Measurements from ENCODE around the gene NOP16.

NOP16 gene

DNA sequence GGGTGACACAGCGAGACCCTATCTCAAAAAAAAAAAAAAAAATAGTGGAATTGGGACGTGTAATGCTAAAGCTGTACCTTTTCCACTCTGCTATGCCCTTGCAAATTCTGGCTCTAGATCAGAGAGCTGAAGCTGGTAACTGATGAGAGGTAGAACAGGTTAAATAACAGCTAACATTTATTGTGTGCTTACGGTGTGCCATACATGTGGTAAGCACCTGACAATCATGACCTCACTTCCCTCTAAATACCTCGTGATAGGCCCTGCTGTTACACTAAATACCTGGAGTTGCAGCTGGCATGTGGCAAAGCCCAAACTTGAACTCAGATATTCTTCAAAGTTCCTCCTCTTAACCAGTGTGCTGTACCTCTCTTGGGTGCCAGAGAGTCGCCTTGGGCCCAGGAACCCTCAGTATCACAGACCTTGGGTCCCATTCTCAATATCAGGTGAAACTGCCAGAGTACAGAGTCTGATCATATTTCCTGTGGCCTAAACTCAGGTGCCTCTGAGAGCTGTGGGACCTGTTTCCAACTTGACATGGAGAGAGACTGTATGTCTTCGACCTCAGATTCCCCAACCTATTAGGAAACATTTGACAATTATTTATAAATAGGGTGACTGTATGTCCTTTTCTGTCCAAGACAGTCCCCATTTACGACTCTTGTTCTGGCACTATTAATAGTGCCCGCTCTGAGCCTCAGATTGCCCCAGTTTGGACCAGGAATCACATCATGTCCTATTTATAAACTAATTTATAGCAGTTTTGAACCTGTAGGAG, 18.3 kb downstream of the NOP16 start:
- no peak overlapping the region for H3K27ac ChIP-seq (ENCODE audit: extremely low read depth, low read depth, low read length)
- CTCF ChIA-PET, result interaction anchor here (0.6 kb wide), 1 partner anchor 41 kb away, joined by 3 read pairs; no protein-coding TSS in a partner anchor
- H3K36me3 ChIP-seq (ENCODE audit: control insufficient read depth in 2 of 2, insufficient read depth in 1 of 2, low read length in 2 of 2), result peaks cover 7 to 76% of the 10 kb centered on the region in 2 experiments; a peak in 2 of 3 replicates
- H3K4me1 ChIP-seq (ENCODE audit: control insufficient read depth, insufficient read depth, low read length), result no peaks in the 10 kb centered on the region
- no peak overlapping the region for H3K4me3 ChIP-seq (ENCODE audit: low read depth, low read length)
- POLR2A ChIA-PET, result no interaction called here
- TF ChIP-seq MEIS1 (CRISPR knock-in tag; IDR thresholded peaks at IDR 0.05; ENCODE audit: borderline replicate concordance), result no peak
- no peak for TF ChIP-seq ZNF133 (tag by site-specific recombination; IDR thresholded peaks at IDR 0.05)
- TF ChIP-seq ZBTB11 (tag by site-specific recombination; conservative IDR thresholded peaks at IDR 0.05; ENCODE audit: low read depth), result no peak
- no peak for TF ChIP-seq BCL6B (tag by site-specific recombination; IDR thresholded peaks at IDR 0.05)
- no peak for TF ChIP-seq ZNF362 (tag by site-specific recombination; IDR thresholded peaks at IDR 0.05)
- no peak for TF ChIP-seq ZNF433 (tag by site-specific recombination; IDR thresholded peaks at IDR 0.05; ENCODE audit: low read depth)
- no peak for TF ChIP-seq ZNF10 (tag by site-specific recombination; IDR thresholded peaks at IDR 0.05)
- TF ChIP-seq ZNF37A (tag by site-specific recombination; IDR thresholded peaks at IDR 0.05), result no peak
- no peak for TF ChIP-seq PATZ1 (tag by site-specific recombination; IDR thresholded peaks at IDR 0.05)
- no peak for TF ChIP-seq GLI2 (tag by site-specific recombination; IDR thresholded peaks at IDR 0.05; ENCODE audit: borderline replicate concordance, low read depth)
- TF ChIP-seq, protein P1, sequence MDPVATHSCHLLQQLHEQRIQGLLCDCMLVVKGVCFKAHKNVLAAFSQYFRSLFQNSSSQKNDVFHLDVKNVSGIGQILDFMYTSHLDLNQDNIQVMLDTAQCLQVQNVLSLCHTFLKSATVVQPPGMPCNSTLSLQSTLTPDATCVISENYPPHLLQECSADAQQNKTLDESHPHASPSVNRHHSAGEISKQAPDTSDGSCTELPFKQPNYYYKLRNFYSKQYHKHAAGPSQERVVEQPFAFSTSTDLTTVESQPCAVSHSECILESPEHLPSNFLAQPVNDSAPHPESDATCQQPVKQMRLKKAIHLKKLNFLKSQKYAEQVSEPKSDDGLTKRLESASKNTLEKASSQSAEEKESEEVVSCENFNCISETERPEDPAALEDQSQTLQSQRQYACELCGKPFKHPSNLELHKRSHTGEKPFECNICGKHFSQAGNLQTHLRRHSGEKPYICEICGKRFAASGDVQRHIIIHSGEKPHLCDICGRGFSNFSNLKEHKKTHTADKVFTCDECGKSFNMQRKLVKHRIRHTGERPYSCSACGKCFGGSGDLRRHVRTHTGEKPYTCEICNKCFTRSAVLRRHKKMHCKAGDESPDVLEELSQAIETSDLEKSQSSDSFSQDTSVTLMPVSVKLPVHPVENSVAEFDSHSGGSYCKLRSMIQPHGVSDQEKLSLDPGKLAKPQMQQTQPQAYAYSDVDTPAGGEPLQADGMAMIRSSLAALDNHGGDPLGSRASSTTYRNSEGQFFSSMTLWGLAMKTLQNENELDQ (tag by site-specific recombination; IDR thresholded peaks at IDR 0.05; ENCODE audit: low read depth), result no peak
- TF ChIP-seq ZNF555 (tag by site-specific recombination; conservative IDR thresholded peaks at IDR 0.05), result no peak
- TF ChIP-seq ZBTB7A (tag by site-specific recombination; IDR thresholded peaks at IDR 0.05; ENCODE audit: low read depth), result no peak
- TF ChIP-seq OVOL3 (tag by site-specific recombination; IDR thresholded peaks at IDR 0.05), result no peak
- no peak for TF ChIP-seq ZNF335 (tag by site-specific recombination; conservative IDR thresholded peaks at IDR 0.05)
- TF ChIP-seq ZSCAN18 (tag by site-specific recombination; IDR thresholded peaks at IDR 0.05), result no peak
- TF ChIP-seq ZNF157 (tag by site-specific recombination; IDR thresholded peaks at IDR 0.05), result no peak
- TF ChIP-seq, protein P2, sequence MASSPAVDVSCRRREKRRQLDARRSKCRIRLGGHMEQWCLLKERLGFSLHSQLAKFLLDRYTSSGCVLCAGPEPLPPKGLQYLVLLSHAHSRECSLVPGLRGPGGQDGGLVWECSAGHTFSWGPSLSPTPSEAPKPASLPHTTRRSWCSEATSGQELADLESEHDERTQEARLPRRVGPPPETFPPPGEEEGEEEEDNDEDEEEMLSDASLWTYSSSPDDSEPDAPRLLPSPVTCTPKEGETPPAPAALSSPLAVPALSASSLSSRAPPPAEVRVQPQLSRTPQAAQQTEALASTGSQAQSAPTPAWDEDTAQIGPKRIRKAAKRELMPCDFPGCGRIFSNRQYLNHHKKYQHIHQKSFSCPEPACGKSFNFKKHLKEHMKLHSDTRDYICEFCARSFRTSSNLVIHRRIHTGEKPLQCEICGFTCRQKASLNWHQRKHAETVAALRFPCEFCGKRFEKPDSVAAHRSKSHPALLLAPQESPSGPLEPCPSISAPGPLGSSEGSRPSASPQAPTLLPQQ (tag by site-specific recombination; IDR thresholded peaks at IDR 0.05), result no peak
- H3K9me3 ChIP-seq (ENCODE audit: control insufficient read depth, insufficient read depth, low read depth, low read length), result no peaks in the 10 kb centered on the region

Measured in HEK293 (cell line).